Breast epithelium (tissue), 3 donors: ENCODE results near the gene NEK6.

ENCODE experiments used
- POLR2AphosphoS5 ChIP-seq, 3 donors: sonication (generic); formaldehyde crosslinking; IDR thresholded peaks; one replicate each; pipeline ENCODE4 v1.6.1; 2017; ENCODE audit warnings: antibody characterized with exemption in 3 of 3
- TF ChIP-seq, protein P1 (sequence below), 3 donors: fragments of 450-650 bp; IDR thresholded peaks; one replicate each; pipeline ENCODE4 v1.5.1; 2016 to 2017; ENCODE audit warnings: antibody characterized with exemption in 3 of 3, mild to moderate bottlenecking in 3 of 3, moderate library complexity in 3 of 3

DNA sequence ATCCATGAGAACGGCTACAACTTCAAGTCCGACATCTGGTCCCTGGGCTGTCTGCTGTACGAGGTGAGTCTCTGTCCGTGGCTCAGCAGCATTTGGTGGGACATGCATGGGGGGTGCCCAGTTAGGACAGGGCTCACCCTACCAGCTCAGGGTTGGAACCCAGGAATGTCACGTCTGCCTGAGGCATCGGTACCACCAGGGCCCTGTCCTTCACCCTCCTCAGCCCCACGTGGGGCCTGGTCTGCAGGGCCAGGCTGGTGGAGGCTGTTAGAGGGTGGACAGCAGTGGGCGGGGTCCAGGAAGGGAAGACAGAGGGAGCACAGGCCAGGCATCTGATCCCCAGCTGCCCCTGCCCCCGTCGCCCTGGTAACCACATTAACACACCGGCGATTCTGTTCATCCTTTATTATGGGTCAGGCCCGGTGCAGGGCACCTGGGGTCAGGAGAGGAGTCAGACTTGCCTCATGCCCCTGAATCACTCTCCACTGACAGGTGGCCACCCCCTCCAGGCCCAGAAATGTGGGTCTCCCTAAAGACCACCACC is 81.9 kb downstream of the NEK6 start:
- TF ChIP-seq POLR2AphosphoS5 (IDR thresholded peaks at IDR 0.05) = no peak
- TF ChIP-seq, protein P1, sequence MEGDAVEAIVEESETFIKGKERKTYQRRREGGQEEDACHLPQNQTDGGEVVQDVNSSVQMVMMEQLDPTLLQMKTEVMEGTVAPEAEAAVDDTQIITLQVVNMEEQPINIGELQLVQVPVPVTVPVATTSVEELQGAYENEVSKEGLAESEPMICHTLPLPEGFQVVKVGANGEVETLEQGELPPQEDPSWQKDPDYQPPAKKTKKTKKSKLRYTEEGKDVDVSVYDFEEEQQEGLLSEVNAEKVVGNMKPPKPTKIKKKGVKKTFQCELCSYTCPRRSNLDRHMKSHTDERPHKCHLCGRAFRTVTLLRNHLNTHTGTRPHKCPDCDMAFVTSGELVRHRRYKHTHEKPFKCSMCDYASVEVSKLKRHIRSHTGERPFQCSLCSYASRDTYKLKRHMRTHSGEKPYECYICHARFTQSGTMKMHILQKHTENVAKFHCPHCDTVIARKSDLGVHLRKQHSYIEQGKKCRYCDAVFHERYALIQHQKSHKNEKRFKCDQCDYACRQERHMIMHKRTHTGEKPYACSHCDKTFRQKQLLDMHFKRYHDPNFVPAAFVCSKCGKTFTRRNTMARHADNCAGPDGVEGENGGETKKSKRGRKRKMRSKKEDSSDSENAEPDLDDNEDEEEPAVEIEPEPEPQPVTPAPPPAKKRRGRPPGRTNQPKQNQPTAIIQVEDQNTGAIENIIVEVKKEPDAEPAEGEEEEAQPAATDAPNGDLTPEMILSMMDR (IDR thresholded peaks at IDR 0.05) = no peak
